Heart right ventricle (tissue), 16 donors: Measurements from ENCODE around the gene DRAXIN. TPM values are rescaled to one million over a fixed set of nuclear protein-coding genes. Genes with fewer than 3 reads are reported as not detected.
A peak's percentile ranks its signal among the peaks of the same experiment; 100 is the strongest.

Experiments used
- ATAC-seq, 8 donors: fragments of 200-7000 bp; cut with Tn5 transposase; one replicate each; pipeline ENCODE4 v1.9.1; 2020; ENCODE audit warnings: mild to moderate bottlenecking in 8 of 8, moderate library complexity in 8 of 8, moderate number of reproducible peaks in 1 of 8
- DNase-seq, 2 donors: peaks; one replicate each; pipeline ENCODE4 v3.0.0-alpha.2; 2020
- H3K27ac ChIP-seq, 10 donors: fragments of 200-600 bp; sonication (generic) in 2 of 10; one replicate each; pipeline versions ENCODE4 v1.5.0 to v1.8.0; 2020 to 2022; ENCODE audit warnings: mild to moderate bottlenecking in 3 of 10
- H3K27me3 ChIP-seq, 7 donors: fragments of 200-600 bp; one replicate each; pipeline ENCODE4 v1.8.0; 2021 to 2022; ENCODE audit warnings: mild to moderate bottlenecking in 2 of 7
- H3K36me3 ChIP-seq, 9 donors: fragments of 200-600 bp; sonication (generic) in 1 of 9; one replicate each; pipeline versions ENCODE4 v1.5.0 to v1.8.0; 2020 to 2022; ENCODE audit warnings: mild to moderate bottlenecking in 2 of 9
- H3K4me1 ChIP-seq, 9 donors: fragments of 200-600 bp; sonication (generic) in 1 of 9; one replicate each; pipeline versions ENCODE4 v1.5.0 to v1.8.0; 2020 to 2022; ENCODE audit warnings: mild to moderate bottlenecking in 4 of 9
- H3K4me3 ChIP-seq, 10 donors: fragments of 200-600 bp; sonication (generic) in 2 of 10; one replicate each; pipeline versions ENCODE4 v1.5.0 to v1.8.0; 2020 to 2022; ENCODE audit warnings: mild to moderate bottlenecking in 7 of 10, moderate library complexity in 2 of 10
- H3K9me3 ChIP-seq, 11 donors: fragments of 200-600 bp in 10 of 11; sonication (generic) in 2 of 11; one replicate each; pipeline versions ENCODE4 v1.5.0 to v1.8.0; 2013 to 2022; ENCODE audit warnings: mild to moderate bottlenecking in 2 of 11, control low read depth in 1 of 11, moderate library complexity in 1 of 11
- WGBS, 2 donors: extraction: QIAGEN DNeasy Blood & Tissue Kit; methylation state at CpG; one replicate each; pipeline ENCODE4 v1.1.7; 2013; ENCODE audit warnings: inconsistent platforms in 1 of 2; 5-methylcytosine and 5-hydroxymethylcytosine counted together
- intact Hi-C, 10 donors: fragments of 100-400 bp; cut with DNase I; formaldehyde crosslinking; loops; one replicate each; pipeline versions ENCODE4 v1.11.1 to v1.14.2; 2022
- polyA plus RNA-seq, 2 donors: library from polyadenylated mRNA; stranded (reverse); fragments of 200-250 nt; gene quantifications; one replicate each; pipeline ENCODE4 v1.2.3, GENCODE V29; 2013
- total RNA-seq, 10 donors: library from RNA; stranded (reverse); fragmentation: NEBNext Ultra II Directional in 3 of 10; extraction: Animal tissue kit (Norgen Biotek cat#: 25700) in 3 of 10; gene quantifications; one replicate each; pipeline versions ENCODE4 v1.2.1 to v1.2.4, GENCODE V29; 2021 to 2023
- TF ChIP-seq, protein P1 (sequence below), 9 donors: fragments of 200-600 bp; sonication (generic) in 2 of 9; IDR thresholded peaks; one replicate each; pipeline versions ENCODE4 v1.5.0 to v1.8.0; 2021 to 2022; ENCODE audit warnings: antibody characterized with exemption in 9 of 9, mild to moderate bottlenecking in 5 of 9, moderate library complexity in 1 of 9
- donor health status: Arrhythmogenic right ventricular cardiomyopathy.
- donor health status: ischemic (EF 13 %, LVEDD 7.1; RV severe dilation, severe dysfunction).
- donor health status: healthy with polysubstance abuse.
- donor health status: DM: no; HTN: yes; CAD: no.
- donor health status: DM: no; HTN: no; CAD: no.
- donor health status: ischemic (EF 25% LVEDD 6.9; RV normal size, moderate dysfunction).
- donor health status: ischemic (EF 25% LVEDD 5.7; RV mildly dilated, moderate dysfunction).
- donor health status: healthy.
- donor health status: DM: yes; HTN: yes; CAD: no.
- donor health status: Ischemic cardiomyopathy.
- donor health status: ischemic (EF 35%, LVEDD 5.7; RV mildly dilated, moderate dysfunction).
- donor health status: nonischemic (EF 11% LVEDD 7.7; RV severe dilation, severe dysfunction).
- donor health status: DM: yes; HTN: yes; CAD: no.
- donor health status: PGD.
- donor health status: ischemic (EF 29% LVEDD 5.4; RV normal size, mild dysfunction).
- donor health status: nonischemic (EF 23%, LVEDD 6.1; RV moderate dilation, normal function).

Gene DRAXIN
- total and polyA plus RNA-seq, 12 donors, result 0.01 to 0.18 (median 0.08) TPM; not detected in 2

DNA sequence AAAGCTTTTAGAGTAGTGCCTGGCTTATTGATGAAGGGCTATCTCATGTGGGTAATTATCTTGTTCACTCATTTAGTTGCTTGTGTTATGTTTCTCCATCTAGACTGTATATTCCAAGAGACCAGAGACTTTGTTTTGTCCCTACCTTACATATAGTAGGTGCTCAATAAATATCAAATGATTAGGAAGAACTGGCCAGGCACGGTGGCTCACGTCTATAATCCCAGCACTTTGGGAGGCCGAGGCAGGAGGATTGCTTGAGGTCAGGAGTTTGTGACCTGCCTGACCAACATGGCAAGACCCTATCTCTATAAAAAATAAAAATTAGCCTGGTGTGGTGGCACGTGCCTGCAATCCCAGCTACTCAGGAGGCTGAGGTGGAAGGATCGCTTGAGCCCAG lies 46.2 kb upstream of the DRAXIN start:
- Histone ChIP-seq H3K36me3 (no peaks in the 10 kb centered on the region), H3K27me3 (peaks cover 3 to 68% (median 30%) of the 10 kb centered on the region in 7 donors), H3K9me3 (no peaks in the 10 kb centered on the region), H3K4me1 (peaks cover 3 to 38% (median 17%) of the 10 kb centered on the region in 9 donors), H3K27ac (no peak overlapping the region), H3K4me3 (no peak overlapping the region)
- TF ChIP-seq, protein P1, sequence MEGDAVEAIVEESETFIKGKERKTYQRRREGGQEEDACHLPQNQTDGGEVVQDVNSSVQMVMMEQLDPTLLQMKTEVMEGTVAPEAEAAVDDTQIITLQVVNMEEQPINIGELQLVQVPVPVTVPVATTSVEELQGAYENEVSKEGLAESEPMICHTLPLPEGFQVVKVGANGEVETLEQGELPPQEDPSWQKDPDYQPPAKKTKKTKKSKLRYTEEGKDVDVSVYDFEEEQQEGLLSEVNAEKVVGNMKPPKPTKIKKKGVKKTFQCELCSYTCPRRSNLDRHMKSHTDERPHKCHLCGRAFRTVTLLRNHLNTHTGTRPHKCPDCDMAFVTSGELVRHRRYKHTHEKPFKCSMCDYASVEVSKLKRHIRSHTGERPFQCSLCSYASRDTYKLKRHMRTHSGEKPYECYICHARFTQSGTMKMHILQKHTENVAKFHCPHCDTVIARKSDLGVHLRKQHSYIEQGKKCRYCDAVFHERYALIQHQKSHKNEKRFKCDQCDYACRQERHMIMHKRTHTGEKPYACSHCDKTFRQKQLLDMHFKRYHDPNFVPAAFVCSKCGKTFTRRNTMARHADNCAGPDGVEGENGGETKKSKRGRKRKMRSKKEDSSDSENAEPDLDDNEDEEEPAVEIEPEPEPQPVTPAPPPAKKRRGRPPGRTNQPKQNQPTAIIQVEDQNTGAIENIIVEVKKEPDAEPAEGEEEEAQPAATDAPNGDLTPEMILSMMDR (IDR thresholded peaks at IDR 0.05), result no peak
- ATAC-seq, result no peak
- intact Hi-C loops, result loop anchor here in 5 of 10 donors (5.0 to 10.0 kb wide), 6 partner anchors 168 to 608 kb away; partner anchors contain the start of genes DISP3 (in 2 of the 5) and MASP2 (in 1 of the 5)
- DNase-seq, result no peak
- WGBS, 2 donors, result 85 to 91% methylated on average over 5 of the region's 5 CpGs

DNA sequence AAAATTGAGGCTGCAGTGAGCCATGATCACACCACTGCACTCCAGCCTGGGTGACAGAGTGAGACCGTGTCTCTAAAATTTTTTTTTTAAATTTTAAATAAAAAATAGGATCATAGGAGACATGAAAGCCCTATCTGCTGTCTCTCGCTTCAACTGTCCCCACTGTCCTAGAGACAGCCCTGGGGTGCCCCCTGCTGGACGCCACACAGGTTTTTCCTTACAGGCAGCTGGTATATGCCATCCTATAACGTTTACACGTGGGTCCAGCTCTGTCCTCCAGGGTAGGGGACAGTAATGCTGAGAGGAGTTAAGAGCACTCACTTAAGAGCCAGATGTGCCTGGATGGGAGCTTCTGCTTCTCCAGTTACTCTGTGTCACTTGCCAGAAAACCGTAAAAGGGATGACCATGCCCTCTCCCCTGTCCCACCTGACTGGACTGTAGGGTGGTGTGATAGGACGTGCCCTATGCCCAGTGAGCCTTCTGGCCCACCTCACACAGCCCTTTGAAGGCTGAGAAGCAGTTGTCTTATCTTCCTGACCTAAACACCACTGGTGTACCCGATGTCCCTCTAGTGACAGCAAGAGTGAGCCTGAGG lies 45.7 kb upstream of the DRAXIN start:
- no peak overlapping the region for H3K27ac ChIP-seq
- H3K4me3 ChIP-seq, result no peak overlapping the region
- no peaks in the 10 kb centered on the region for H3K36me3 ChIP-seq
- ATAC-seq (peak in 7 of 8 donors; percentile 30 to 59 (median 46)), DNase-seq (peak; percentile 69 to 82)
- TF ChIP-seq, protein P1 (IDR thresholded peaks at IDR 0.05), result peak; percentile 63 to 85 (median 81)
- WGBS, 2 donors, result 28 to 29% methylated on average over 8 of the region's 8 CpGs
- H3K4me1 ChIP-seq, result peaks cover 0 to 39% (median 21%) of the 10 kb centered on the region in 9 donors
- intact Hi-C loops, result loop anchor here in 5 of 10 donors (5.0 to 10.0 kb wide), 6 partner anchors 168 to 608 kb away; partner anchors contain the start of genes DISP3 (in 2 of the 5) and MASP2 (in 1 of the 5)
- no peaks in the 10 kb centered on the region for H3K9me3 ChIP-seq
- peaks cover 3 to 71% (median 33%) of the 10 kb centered on the region in 7 donors for H3K27me3 ChIP-seq

DNA sequence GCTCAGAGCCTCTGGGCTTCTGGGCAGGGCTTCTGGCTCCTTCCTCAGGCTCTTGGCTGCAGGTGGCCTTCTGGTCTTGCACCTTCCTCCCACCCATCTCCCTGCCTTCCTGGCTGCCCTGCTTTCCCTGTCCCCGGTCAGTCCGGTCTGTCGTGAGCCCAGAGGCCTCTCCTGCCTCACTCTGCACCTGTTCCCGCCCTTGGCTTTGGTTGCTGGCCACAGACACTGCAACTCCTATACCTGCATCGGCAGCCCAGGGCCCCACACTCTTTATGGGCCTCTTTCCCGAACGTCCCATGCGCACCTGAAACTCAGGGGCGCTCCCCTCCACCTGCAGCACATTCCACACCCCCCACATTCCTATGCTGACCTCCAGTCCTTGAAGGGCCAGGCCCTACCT lies 45.2 kb upstream of the DRAXIN start:
- Histone ChIP-seq H3K27me3 (peaks cover 3 to 76% (median 33%) of the 10 kb centered on the region in 7 donors), H3K9me3 (no peaks in the 10 kb centered on the region), H3K27ac (no peak overlapping the region), H3K4me1 (peaks cover 0 to 34% (median 22%) of the 10 kb centered on the region in 9 donors), H3K36me3 (no peaks in the 10 kb centered on the region), H3K4me3 (no peak overlapping the region)
- TF ChIP-seq, protein P1 (IDR thresholded peaks at IDR 0.05), result no peak
- ATAC-seq (no peak), DNase-seq (no peak)
- 79 to 83% methylated on average over 8 to 9 of the region's 9 CpGs for WGBS, 2 donors
- intact Hi-C loops, result loop anchor here in 5 of 10 donors (5.0 to 10.0 kb wide), 6 partner anchors 169 to 609 kb away; partner anchors contain the start of genes DISP3 (in 2 of the 5) and MASP2 (in 1 of the 5)

DNA sequence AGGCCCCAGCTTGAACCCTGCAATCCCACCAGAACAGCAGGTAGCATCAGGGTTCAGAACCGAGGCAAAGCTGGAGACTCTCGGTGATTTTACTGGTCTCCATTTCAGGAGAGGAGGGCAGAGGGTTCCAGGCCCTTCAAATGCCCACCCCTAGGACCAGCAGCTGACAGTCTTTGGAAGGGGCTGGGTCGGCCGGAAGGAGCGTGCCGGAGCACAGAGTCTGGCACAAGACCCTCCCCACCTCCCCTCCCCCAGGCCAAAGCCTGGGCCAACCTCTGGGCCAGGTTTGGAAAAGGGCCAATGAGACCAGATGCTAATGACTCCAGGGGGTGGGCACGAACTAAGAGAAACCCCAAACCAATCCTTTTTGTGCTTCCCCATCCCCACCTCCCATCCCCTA lies 44.2 kb upstream of the DRAXIN start:
- H3K9me3 ChIP-seq, result no peaks in the 10 kb centered on the region
- TF ChIP-seq, protein P1 (IDR thresholded peaks at IDR 0.05), result no peak
- ATAC-seq, result no peak
- H3K36me3 ChIP-seq, result no peaks in the 10 kb centered on the region
- no peak overlapping the region for H3K27ac ChIP-seq
- WGBS, 2 donors, result 90 to 91% methylated on average over 7 of the region's 7 CpGs
- no peak for DNase-seq
- no peak overlapping the region for H3K4me3 ChIP-seq
- H3K27me3 ChIP-seq, result peaks cover 3 to 71% (median 30%) of the 10 kb centered on the region in 7 donors
- intact Hi-C loops, result loop anchor here in 5 of 10 donors (5.0 to 10.0 kb wide), 6 partner anchors 170 to 610 kb away; partner anchors contain the start of genes DISP3 (in 2 of the 5) and MASP2 (in 1 of the 5)
- peaks cover 0 to 33% (median 22%) of the 10 kb centered on the region in 9 donors for H3K4me1 ChIP-seq
